GM21526 (cell line): ENCODE data around the gene RTL5.
A peak's percentile ranks its signal among the peaks of the same experiment; 100 is the strongest.

Experiments used
- ATAC-seq: cut with Tn5 transposase; IDR thresholded peaks from one replicate; pipeline ENCODE4 v1.9.1; 2021; ENCODE audit warnings: moderate library complexity; ENCODE audit not compliant: unreplicated experiment, low FRiP score

The RTL5 gene

DNA sequence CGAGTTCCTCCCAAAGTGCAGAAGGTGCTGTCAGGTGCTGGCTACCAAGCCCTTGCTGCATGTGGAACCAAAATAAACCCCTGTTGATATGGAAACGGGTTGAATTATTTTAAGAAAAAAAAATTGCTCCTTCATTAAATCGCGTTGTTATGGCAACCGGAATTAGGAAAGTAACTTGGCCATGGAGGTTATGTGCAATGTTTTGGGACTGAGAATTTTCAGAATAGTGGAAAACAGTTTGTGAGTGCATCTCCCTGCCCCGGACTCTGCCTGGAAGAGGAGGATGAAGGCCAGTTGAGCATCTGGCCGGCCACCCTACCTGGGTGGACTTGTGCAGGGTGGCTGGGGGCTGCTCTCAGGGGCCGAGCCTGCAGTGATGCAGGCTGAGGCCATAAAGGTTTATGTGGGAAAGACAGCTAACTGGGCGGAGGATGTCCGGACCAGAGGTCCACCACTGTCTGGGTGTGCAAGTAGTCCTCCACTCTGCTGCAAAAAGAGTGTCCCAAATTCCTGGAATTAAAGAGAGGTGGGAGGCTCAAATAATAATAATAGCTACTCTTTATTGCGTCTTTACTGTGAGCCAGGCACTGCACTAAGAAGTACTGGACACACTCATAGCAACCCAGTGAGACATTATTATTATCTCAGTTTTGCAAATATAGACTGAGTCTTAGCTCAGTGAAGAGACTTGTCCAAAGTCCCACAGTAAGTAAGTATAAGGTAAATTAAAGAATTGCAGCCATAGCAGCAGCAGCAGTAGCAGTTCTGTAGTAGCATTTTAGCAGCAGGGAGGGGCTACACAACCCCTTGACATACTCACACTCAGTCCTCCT, 20.6 kb downstream of the RTL5 start:
- no peak for ATAC-seq

DNA sequence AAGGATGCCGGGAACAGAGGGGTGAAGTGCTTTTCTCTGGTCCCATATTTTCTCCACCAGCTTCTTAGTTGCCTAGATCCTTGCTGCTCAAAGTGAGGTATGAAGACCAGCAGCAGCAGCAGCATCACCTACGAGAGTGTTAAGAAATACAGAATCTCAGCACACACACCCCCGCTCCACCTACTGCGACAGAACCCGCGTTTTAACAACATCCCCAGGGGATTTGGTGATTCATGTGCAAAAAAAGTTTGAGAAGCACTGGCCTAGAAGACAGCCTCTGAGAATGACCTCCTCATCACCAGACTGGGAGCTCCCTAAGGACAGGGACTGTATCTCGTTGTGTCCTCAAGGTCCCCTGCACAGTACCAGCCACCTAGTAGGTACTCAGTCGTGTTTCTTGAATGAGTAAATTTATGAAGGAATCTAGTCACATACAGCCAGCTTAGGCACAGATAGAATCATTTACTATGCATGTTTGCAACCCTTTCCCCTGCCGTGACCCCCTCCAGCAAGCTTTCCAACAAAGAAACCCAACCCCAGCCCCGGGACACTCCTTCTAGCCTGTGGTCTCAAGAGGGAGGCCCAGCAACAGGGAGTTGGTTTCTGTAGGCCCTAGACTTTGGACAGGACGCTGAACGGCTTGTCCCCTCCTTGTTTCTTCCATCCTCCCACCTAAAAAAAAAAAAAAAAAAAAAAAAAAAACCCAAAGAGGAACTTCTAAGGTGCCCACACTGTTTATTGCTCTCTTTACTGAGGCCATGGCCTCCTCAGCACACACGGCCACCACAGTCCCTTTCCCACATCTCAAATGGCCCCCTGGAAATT, 21.5 kb downstream of the RTL5 start:
- ATAC-seq, result no peak

DNA sequence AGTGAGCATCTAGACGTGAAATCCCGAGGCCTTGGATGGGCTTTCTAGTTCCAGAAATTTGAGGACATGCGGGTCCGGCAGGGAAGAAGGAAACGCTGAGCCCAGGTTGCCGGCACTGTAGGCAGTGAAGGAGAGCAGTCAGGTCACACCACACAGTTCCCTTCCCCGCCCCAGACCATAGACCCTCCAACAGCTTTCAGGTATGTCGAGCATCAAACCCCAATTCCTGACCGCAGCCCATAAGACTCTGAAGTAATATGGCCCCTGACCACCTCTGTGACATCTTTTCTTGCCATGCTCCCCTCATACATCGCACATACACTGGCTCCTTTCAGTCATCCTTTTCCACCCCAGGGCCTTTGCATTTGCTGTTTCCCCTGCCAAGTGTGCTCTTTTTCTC, 23.0 kb downstream of the RTL5 start:
- no peak for ATAC-seq

DNA sequence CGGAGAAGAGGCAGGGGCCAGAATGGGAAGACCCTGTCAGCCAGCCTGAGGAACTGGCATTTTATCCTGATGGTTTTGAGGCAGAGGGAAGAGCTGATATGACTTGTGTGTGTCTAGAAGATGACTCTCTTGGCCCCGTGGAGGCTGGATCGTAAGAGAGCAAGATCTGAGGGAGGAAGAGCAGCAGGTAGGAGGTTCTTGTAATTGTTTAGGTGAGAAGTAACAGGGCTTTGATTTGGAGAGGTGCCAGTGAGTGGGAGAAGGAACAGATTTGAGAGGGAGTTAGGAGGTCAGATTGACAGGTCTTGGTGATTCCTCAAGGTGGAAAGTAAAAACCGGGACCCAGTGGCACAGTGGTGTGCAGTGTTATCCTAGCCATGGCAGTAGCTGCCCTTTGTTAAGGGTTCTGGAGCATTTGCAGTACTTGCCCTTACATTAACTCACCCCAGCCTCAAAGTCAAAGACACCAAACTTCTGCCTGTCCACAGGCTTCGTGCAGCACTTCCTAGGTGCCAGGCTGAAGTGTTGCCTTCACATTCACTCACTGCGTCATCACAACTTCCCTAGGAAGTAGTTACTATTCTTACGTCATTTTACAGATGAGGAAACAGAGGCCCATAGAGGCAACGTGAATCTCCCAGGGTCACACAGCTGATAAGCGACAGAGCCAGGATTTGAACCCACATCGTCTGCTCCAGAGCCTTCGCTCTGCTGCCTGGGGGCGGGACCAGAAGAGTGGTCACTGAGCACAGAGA, 23.7 kb downstream of the RTL5 start:
- no peak for ATAC-seq

DNA sequence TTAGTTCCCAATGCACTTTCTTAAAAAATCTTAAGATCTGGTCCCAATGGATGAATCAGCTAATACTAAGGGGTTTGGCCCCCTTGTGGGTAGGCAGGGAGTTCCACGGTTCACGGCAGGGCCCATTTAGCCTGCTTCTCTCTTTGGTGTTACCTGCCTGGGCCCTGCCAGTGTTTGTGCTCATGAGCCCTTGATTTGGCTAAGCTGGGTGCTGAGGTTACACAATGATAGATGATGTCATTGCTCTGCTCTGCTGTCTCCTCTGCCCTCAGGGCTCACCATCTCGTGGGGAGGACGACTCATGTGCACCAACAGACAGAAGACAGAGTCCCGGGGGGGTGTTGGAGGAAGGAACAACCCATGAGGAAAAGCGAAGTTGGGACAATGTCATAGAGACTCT, 24.4 kb downstream of the RTL5 start:
- ATAC-seq, result no peak

DNA sequence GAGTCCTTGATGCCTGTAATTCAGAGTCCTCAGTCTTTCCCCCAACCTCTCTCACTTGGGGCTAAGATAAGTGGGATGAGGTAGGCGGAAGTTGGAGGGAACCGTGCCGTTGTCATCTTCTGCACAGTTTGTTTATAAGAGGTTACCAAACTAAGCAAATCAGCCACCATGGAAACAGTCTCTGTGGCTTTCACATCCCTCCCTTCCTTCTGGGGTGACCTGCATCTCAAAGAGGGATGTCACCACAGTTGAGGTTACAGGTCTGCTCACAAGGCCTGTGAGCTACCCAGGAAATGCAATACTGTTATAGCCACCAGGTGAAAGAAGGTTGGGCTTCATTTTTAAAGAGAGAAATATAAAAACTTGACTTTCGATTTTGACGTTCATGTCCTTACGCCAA, 26.3 kb downstream of the RTL5 start:
- ATAC-seq, result no peak

DNA sequence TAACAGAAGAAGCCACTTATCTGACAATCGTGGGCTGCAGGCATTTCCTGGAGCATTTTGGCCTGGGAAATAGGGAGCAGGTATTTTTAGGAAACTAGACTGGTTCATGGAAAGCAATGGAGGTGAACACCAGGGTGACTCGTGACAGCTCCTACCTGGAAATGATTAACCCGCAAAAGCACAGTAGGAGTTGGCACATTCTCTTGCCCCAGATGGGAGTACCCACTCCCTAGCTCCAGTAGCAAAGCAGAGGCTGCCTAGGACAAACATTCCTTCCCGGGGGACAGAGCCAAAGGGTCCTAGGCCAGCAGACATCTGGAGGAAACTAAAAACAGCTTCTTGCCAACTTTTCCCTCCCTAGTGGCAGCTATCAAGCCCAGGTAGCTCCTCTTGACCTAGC, 29.0 kb downstream of the RTL5 start:
- no peak for ATAC-seq

DNA sequence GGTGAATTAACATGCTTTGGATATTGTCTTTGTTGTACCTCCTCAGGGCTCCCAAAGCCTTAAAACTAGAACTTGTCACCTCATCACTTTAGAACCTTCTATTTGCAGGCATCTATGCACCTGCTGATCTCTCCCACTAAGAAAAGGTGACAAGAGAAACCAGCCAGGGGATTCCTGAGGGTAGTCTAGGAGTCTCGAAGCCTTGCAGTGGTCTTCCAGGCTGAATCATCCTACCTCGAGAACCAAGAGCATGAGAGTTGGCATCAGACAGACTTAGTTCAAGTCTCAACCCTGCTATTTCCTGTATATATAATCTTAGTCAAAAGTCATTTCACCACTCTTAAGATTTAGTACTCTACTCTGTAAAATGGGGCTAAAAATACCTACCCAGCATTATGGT, 29.6 kb downstream of the RTL5 start:
- ATAC-seq, result no peak

DNA sequence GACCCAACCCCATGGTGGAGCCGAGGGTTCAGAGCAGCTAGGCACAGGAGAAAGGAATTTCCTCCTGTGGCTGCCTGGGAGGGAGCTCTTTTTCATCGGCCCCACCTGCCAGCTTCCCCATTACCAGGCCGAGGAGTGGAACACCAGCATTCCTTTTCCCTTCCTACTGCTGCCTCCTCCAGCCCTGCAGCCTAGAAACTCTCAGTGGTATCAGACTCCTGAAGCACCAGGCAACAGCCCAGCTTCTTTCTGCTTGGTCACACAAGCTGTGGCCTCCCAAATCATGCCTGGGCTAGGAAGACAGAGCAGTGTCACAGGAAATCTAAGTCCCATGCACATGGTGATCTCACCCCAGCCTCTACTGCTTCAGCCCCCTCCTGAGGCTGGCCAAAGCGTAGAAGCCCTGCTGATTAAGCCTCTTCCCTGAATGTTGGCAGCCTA, 30.1 kb downstream of the RTL5 start:
- no peak for ATAC-seq

DNA sequence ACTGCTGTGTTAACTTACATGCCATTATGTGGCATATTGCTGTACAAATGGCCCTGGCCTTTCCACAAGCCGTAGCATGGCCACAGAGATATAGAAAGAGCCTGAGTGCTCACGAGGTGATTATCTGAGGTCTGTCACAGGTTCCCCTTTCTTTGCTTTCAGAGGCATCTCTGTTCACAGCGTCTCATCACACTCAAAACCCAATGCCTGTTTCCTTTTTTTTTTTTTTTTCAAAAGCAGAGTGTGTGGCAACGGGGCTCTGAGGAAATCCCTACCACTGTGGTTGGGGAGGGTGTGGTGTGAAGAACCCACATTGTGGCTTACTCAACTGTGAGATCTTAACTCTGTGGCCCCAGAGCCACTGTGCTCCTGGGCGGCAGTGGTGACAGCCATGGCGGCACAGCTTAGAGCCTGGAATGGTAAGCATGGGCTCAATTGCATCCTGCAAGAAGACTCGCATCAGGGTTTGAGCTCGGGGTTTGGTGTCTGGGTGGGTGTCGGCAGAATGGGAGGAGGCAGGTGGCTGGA, 30.8 kb downstream of the RTL5 start:
- ATAC-seq, result peak; percentile 76

DNA sequence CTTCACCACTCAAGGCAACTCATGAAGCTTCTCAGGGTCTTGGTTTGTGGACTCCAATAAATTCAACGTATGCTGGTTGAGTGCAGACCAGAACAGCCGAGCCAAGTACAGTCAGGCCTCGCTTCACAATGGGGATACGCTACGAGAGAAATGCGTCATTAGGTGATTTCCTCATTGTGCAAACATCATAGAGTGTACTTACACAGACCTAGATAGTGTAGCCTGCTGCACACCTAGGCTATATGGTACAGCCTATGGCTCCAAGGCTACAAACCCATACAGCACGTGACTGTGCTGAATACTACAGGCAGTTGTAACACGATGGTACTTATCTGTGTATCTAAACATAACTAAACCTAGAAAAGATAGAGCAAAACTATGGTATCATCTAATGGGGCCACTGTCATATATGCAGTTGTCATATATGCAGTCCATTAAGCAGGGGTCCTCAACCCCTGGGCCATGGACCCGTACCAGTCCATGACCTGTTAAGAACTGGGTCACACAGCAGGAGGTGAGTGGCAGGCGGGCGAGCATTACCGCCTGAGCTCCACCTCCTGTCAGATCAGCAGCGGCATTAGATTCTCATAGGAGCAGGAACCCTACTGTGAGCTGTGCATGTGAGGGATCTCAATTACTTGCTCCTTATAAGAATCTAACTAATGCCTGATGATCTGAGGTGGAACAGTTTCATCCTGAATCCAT, 31.5 kb downstream of the RTL5 start:
- ATAC-seq, result no peak

DNA sequence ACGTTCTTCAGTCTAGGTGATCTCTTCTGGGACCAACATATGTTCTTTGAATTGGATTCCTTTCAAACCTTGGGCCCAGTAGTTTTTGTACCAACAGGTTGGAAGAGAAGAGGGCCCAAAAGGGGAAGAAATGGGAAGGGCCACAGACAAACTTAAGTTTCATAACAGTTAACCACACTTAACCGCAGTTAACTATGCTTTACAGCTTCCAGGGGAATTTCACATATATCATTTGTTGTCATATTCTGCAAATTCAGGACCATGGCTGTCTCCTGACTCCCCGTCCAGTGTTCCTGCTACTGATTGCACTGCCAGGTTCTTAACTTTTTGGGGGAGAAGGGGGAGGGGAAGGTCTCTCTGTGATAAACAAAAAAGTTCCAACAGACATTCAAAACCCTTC, 34.6 kb downstream of the RTL5 start:
- ATAC-seq, result no peak

DNA sequence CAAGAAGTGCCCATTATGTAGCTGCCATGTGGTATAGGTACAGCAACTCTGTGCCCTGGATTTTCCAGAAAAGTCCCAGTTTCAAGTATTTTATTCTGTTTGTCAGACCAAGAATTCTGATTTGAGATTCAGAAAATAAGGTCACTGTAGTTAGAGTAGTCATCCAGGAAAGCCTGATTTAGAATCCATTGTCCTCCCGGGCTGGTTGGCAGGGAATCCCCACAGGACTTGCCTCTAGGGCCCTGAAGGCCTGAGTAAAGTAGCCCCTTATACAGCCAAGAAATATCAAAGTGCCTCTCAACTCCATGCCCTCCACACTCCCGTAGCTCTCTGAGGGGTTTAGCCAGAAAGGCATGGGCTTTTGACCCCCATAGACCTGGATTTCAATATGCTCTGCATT, 36.3 kb downstream of the RTL5 start:
- ATAC-seq, result no peak

DNA sequence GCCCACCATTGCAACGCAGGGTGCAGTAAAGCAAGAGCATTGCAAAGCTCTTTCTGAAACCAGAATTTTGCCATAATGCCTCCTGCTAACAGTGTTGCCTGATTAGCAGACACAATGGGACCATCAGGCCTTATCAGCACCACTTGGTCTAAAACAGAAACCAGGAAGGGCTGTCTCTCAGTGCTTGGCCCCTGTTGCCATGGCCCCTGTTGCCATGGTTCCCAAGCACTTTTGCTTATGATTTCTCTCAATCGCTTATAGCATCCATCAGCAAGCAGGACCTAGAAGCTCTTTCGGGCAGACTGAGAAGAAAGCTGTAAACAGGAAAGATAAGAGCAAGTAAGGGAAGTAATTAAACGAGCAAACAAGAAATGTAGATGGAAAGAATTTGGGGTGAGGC, 36.8 kb downstream of the RTL5 start:
- ATAC-seq, result peak; percentile 86

DNA sequence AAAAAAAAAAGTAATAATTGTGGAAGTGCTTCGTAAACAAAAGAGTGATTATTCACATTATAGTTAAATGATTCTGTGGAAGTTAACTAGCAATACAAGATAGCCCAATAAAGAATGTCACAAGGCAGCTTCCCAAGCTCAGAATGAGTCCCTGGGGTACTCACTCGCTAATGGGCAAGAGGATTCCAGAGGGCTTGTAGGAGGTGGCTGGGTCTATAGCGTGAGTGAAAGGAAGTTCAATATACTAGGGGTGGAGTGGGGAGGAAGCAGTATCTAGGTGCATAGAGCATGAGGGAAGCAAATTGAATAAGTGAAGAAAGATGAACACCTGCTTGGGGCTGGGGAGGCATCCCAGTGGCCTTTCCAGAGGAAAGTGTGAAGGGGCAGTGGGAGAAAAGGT, 42.5 kb downstream of the RTL5 start:
- ATAC-seq, result no peak

DNA sequence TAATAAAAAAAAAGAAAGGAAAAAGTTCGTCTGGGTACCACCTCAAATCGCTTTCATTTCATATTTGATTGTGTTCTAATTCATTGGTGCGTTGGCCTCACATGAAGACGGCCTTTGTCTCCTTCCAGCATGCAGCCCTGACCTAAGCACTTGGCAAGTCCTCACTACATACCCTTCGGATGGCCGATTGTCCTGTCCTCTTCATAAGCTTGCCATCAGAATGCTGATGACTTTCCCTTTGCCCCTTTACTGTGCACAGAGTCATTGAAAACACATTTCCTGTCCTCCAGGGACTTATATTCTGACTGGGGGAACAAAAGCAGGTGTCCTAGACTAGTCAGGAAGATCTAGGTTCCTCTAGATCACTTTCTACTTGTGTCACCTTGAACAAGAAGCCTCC, 43.0 kb downstream of the RTL5 start:
- ATAC-seq, result no peak

DNA sequence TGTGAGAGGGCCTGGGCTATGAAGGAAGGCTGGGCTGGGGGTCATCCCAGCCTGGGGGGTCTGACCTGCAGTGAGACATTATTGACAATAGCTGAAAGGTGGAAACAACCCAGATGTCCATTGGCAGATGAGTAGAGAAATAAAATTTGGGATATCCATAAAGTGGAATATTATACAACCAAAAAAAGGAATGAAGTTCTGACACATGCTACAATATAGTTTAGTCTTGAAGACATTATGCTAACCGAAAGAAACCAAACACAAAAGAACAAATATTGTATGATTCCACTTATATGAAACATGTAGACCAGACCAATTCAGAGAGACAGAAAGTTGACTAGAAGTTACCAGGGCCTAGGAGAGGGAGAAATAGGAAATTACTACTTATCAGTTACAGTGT, 44.7 kb downstream of the RTL5 start:
- no peak for ATAC-seq

DNA sequence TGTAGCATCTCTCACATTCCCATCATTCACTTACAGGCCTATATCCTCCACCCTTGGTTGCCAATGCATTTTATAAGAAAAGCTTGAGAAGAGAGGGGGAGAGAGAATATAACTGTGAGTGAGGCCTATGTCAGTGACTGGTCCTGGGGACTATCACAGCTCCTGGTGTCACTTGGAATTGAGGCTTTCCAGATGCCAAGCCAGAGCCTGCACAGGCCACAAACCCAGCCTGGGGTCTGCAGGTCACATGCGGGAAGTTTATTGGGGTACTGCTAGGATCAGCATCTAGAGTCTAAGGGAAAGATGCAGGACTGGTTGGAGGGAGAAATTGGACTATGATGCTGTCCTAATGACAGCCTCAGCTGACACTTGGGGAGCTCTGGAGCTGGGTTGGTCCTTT, 47.6 kb downstream of the RTL5 start:
- ATAC-seq, result no peak

DNA sequence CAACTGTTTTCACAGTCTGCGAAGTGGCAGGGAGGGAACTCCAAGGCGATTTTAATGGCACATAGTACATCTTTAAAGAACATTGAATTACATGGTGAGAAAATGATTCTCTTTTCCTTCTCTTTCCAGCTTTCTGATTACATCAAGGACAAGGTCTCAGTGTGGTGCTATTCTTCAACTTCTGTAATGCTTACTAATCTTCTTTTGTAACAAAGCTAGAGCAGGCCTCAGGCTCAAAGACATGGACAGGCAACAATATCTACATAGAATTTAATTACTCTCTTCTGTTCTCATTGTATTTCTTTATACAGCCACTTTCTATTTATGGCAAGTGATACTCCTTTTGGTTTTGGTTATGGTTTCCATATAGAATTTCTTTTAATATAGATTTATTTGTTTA, 48.4 kb downstream of the RTL5 start:
- ATAC-seq, result no peak

DNA sequence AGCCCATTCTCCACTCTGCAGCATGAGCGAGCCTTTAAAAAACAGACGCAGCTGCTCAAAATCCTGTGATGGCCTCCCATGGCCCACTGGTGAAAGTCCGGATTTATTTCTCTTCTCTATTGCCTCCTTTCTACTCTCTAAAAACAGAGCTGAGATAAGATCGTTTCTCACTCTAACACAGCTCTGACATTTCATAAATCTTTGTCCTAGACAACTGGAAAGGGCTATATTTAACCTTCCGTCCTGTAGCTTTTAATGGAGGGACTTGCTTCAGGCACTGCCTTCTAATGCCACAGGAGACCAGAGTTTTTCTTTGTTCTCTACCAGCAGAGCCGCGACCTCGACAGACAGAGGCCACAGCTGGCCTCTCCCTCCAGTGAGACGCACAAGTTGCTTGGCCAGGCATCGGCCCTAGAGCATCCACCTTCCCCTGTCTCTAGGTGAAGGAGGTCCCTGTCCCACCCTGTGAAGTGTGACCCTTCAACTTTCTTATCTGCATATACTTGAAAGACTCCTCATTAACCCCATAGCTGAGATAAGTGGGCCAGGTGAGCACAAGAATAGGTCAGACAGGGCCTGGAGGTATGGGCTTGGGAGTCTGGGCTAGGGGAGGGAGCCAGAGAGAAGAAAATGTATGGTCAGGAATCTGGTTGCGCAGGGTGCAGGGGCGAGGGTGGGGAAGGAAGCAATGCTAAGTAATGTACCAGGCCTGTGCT, 50.0 kb downstream of the RTL5 start:
- ATAC-seq, result no peak
